K562 (cell line): ENCODE results near the gene OR1J1. TPM values are rescaled to one million over a fixed set of nuclear protein-coding genes. Genes with fewer than 3 reads are reported as not detected.
A peak's percentile ranks its signal among the peaks of the same experiment; 100 is the strongest.

Source experiments
- ARID1B ChIP-seq: fragments of 450-650 bp; IDR thresholded peaks from 2 replicates; pipeline ENCODE4 v1.6.1; 2016; ENCODE audit warnings: antibody characterized with exemption, mild to moderate bottlenecking, inconsistent platforms
- CCAR2 ChIP-seq: fragments of 200-400 bp; formaldehyde crosslinking; IDR thresholded peaks from 2 replicates; pipeline ENCODE4 v1.6.1; 2017; ENCODE audit warnings: mild to moderate bottlenecking, low read depth, low read length
- CREM ChIP-seq: IDR thresholded peaks from 2 replicates; pipeline ENCODE4 v1.6.1; 2014; ENCODE audit warnings: antibody characterized with exemption, low read depth
- E4F1 ChIP-seq: fragments of 250-450 bp; sonication (Bioruptor Pico); IDR thresholded peaks from 2 replicates; pipeline ENCODE4 v1.5.0; 2021; ENCODE audit warnings: mild to moderate bottlenecking, borderline replicate concordance
- ELK1 ChIP-seq: sonication (generic); formaldehyde crosslinking; IDR thresholded peaks from 2 replicates; pipeline ENCODE4 v1.8.1; 2022; ENCODE audit warnings: missing genetic modification reagents
- EZH2 ChIP-seq: IDR thresholded peaks from 2 replicates; pipeline ENCODE4 v1.6.1; 2012; ENCODE audit warnings: low read depth, mild to moderate bottlenecking, inconsistent platforms, low read length, borderline replicate concordance
- HDAC2 ChIP-seq: fragments of 450-650 bp; IDR thresholded peaks from 2 replicates; pipeline ENCODE4 v1.6.1; 2016; ENCODE audit warnings: mild to moderate bottlenecking
- KDM4B ChIP-seq, 2 experiments: fragments of 450-650 bp in 1 of 2; sonication (generic) in 1 of 2; IDR thresholded peaks; 2 replicates each; pipeline ENCODE4 v1.6.1; 2016 to 2017; ENCODE audit warnings: borderline replicate concordance in 2 of 2, antibody characterized with exemption in 1 of 2, low read depth in 1 of 2, mild to moderate bottlenecking in 1 of 2
- MEF2D ChIP-seq: conservative IDR thresholded peaks from 2 replicates; pipeline ENCODE4 v1.6.1; 2016; ENCODE audit warnings: low read depth, missing genetic modification characterization, missing compliant biosample characterization
- MXI1 ChIP-seq: IDR thresholded peaks from 2 replicates; pipeline ENCODE4 v1.6.1; 2011; ENCODE audit warnings: low read depth, mild to moderate bottlenecking, improper control_type of control experiment, low read length
- NFE2L1 ChIP-seq: fragments of 450-650 bp; IDR thresholded peaks from 2 replicates; pipeline ENCODE4 v1.6.1; 2016; ENCODE audit warnings: missing genetic modification characterization, low read depth, mild to moderate bottlenecking, missing compliant biosample characterization, moderate library complexity, borderline replicate concordance
- OTX1 ChIP-seq: fragments of 450-650 bp; formaldehyde crosslinking; IDR thresholded peaks from 2 replicates; pipeline ENCODE4 v1.4.0; 2022; ENCODE audit warnings: mild to moderate bottlenecking
- PHTF2 ChIP-seq: fragments of 250-450 bp; sonication (Bioruptor Pico); IDR thresholded peaks from 2 replicates; pipeline ENCODE4 v1.5.0; 2021; ENCODE audit warnings: mild to moderate bottlenecking
- POLR2H ChIP-seq: IDR thresholded peaks from 2 replicates; pipeline ENCODE4 v1.6.1; 2016; ENCODE audit warnings: missing genetic modification characterization, low read depth, mild to moderate bottlenecking, control low read depth, missing compliant biosample characterization, moderate library complexity
- PRPF4 ChIP-seq: fragments of 200-400 bp; formaldehyde crosslinking; IDR thresholded peaks from one replicate; pipeline ENCODE4 v1.6.1; 2017; ENCODE audit warnings: low read length, low read depth, mild to moderate bottlenecking; ENCODE audit not compliant: insufficient read depth, poor library complexity, severe bottlenecking
- RFX5 ChIP-seq: IDR thresholded peaks from 2 replicates; pipeline ENCODE4 v1.6.1; 2011; ENCODE audit warnings: low read depth, mild to moderate bottlenecking, improper control_type of control experiment, low read length
- SETDB1 ChIP-seq: IDR thresholded peaks from one replicate; pipeline ENCODE4 v1.6.1; 2012; ENCODE audit warnings: low read length, control low read depth, inconsistent platforms
- TAF15 ChIP-seq: fragments of 200-400 bp; formaldehyde crosslinking; IDR thresholded peaks from 2 replicates; pipeline ENCODE4 v1.6.1; 2017; ENCODE audit warnings: mild to moderate bottlenecking, low read depth, low read length, moderate library complexity
- ZSCAN32 ChIP-seq: fragments of 450-650 bp; formaldehyde crosslinking; IDR thresholded peaks from 2 replicates; pipeline ENCODE4 v1.4.0; 2020; ENCODE audit warnings: mild to moderate bottlenecking, moderate library complexity
- polyA plus RNA-seq, 8 experiments: library from polyadenylated mRNA; depleted of rRNA in 4 of 8; stranded (reverse) in 5 of 8; unstranded in 3 of 8; fragments of >200 nt; fragmentation: Nextera tagmentation in 2 of 8; fragmentation: Illumina TruSeq in 1 of 8; extraction: Ambion mirVana in 2 of 8; extraction: Trizol in 1 of 8; gene quantifications; 2 replicates each; pipeline versions ENCODE4 v1.2.1 to v1.2.3, GENCODE V29; 2011 to 2014; ENCODE audit warnings: inconsistent platforms in 1 of 8, missing spikeins in 1 of 8
- total RNA-seq, 7 experiments: library from RNA; depleted of rRNA in 6 of 7; stranded (reverse); fragments of >200 nt in 6 of 7; fragmentation: Illumina TruSeq in 2 of 7; extraction: Trizol in 2 of 7; gene quantifications; 2 replicates each; pipeline versions ENCODE4 v1.2.1 to v1.2.3, GENCODE V29; 2011 to 2021; ENCODE audit warnings: low replicate concordance in 1 of 7
- TF ChIP-seq, protein P1 (sequence below), 2 experiments: fragments of 450-650 bp; IDR thresholded peaks; 2 replicates each; pipeline ENCODE4 v1.6.1; 2018; ENCODE audit warnings: mild to moderate bottlenecking in 2 of 2, low read depth in 1 of 2; ENCODE audit not compliant: partially characterized antibody in 2 of 2

Gene OR1J1
- total and polyA plus RNA-seq, 9 of the 15 experiments (the other 6 are each of a cell fraction or from before 2014, with no cell fraction given), result not detected

DNA sequence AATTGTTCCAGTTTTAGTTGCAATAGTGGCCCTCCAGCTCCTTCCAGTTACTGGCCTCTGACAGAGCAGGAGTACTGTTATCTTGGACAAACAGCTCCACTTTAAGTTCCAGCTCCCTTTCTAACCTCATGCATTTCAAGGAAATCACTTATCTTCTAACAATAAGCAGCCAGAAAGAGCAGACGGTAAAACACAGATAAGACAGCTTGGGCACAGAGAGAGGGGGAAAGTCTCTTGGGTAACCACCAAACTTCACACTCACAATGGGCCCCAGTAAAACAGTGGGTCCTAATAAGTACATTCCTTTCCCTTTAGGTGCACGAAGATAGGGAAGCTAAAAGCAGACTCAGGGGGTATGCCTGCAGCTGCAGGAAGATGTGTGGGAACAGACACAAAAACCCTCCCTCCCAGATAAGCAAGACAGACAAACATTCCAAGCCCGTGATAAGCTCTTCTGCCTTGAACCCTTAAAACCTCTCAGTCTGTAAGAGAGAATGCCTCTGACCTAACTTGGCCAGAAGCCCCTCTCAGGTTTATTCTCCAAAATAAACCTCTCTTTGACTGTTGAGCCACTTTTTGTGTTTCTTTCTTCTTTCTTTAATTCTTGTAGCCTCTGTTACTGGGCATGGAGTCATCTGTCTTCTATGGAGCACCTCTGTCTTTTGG is 30.8 kb downstream of the OR1J1 start (continued):
- TF ChIP-seq, protein P1, sequence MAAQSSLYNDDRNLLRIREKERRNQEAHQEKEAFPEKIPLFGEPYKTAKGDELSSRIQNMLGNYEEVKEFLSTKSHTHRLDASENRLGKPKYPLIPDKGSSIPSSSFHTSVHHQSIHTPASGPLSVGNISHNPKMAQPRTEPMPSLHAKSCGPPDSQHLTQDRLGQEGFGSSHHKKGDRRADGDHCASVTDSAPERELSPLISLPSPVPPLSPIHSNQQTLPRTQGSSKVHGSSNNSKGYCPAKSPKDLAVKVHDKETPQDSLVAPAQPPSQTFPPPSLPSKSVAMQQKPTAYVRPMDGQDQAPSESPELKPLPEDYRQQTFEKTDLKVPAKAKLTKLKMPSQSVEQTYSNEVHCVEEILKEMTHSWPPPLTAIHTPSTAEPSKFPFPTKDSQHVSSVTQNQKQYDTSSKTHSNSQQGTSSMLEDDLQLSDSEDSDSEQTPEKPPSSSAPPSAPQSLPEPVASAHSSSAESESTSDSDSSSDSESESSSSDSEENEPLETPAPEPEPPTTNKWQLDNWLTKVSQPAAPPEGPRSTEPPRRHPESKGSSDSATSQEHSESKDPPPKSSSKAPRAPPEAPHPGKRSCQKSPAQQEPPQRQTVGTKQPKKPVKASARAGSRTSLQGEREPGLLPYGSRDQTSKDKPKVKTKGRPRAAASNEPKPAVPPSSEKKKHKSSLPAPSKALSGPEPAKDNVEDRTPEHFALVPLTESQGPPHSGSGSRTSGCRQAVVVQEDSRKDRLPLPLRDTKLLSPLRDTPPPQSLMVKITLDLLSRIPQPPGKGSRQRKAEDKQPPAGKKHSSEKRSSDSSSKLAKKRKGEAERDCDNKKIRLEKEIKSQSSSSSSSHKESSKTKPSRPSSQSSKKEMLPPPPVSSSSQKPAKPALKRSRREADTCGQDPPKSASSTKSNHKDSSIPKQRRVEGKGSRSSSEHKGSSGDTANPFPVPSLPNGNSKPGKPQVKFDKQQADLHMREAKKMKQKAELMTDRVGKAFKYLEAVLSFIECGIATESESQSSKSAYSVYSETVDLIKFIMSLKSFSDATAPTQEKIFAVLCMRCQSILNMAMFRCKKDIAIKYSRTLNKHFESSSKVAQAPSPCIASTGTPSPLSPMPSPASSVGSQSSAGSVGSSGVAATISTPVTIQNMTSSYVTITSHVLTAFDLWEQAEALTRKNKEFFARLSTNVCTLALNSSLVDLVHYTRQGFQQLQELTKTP (IDR thresholded peaks at IDR 0.05; ENCODE audit: low read depth in 1 of 2, partially characterized antibody in 2 of 2), result peak in 1 of 2 experiments; percentile 85
- TF ChIP-seq HDAC2 (0 out of 2 replicates have a peak, but pooled peaks have one; percentile 59), RFX5 (no peak), MEF2D (tag) (0 out of 2 replicates have a peak, but pooled peaks have one; percentile 13), CREM (peak; percentile 39; the same call in 1 of the 2 replicates), EZH2 (no peak), PHTF2 (CRISPR knock-in tag) (no peak), NFE2L1 (no peak), ELK1 (CRISPR knock-in tag) (no peak), CCAR2 (no peak), SETDB1 (no peak), ARID1B (peak; percentile 99), E4F1 (no peak), PRPF4 (no peak), POLR2H (tag) (no peak), KDM4B (IDR thresholded peaks at IDR 0.05; ENCODE audit: borderline replicate concordance in 2 of 2, low read depth in 1 of 2) (no peak), OTX1 (CRISPR knock-in tag) (no peak), ZSCAN32 (no peak), TAF15 (no peak), MXI1 (no peak)
